GM23338 (cell line): ENCODE measurements around the gene FAM162A. TPM values are rescaled to one million over a fixed set of nuclear protein-coding genes. Genes with fewer than 3 reads are reported as not detected.

Experiments used
- ATAC-seq: fragments of 200-7000 bp; cut with Tn5 transposase; 3 replicates; pipeline ENCODE4 v1.9.1; 2020
- DNase-seq: peaks from one replicate; pipeline ENCODE4 v3.0.0-alpha.2; 2015; ENCODE audit warnings: low spot score
- H2AFZ ChIP-seq: fragments of 200-600 bp; sonication (generic); 2 replicates; pipeline ENCODE4 v1.8.0; 2016; ENCODE audit warnings: antibody characterized with exemption, mild to moderate bottlenecking, moderate library complexity
- H3F3A ChIP-seq: fragments of 200-600 bp; sonication (generic); replicated peaks from 2 replicates; pipeline ENCODE4 v1.8.0; 2017; ENCODE audit warnings: antibody characterized with exemption, mixed run types, low read depth
- H3K27ac ChIP-seq: fragments of 200-600 bp; sonication (generic); 2 replicates; pipeline ENCODE4 v1.6.1; 2016; ENCODE audit warnings: low read depth
- H3K27me3 ChIP-seq: fragments of 200-600 bp; sonication (generic); 2 replicates; pipeline ENCODE4 v1.8.0; 2016; ENCODE audit warnings: mild to moderate bottlenecking, mixed run types, moderate library complexity; ENCODE audit not compliant: insufficient read depth
- H3K36me3 ChIP-seq: fragments of 200-600 bp; sonication (generic); 2 replicates; pipeline ENCODE4 v1.8.0; 2016; ENCODE audit warnings: mild to moderate bottlenecking; ENCODE audit not compliant: insufficient read depth
- H3K4me1 ChIP-seq: fragments of 200-600 bp; sonication (generic); 2 replicates; pipeline ENCODE4 v1.8.0; 2016; ENCODE audit warnings: mild to moderate bottlenecking, moderate library complexity; ENCODE audit not compliant: insufficient read depth
- H3K4me2 ChIP-seq: fragments of 200-600 bp; sonication (generic); 2 replicates; pipeline ENCODE4 v1.7.1; 2017; ENCODE audit warnings: mixed run types
- H3K4me3 ChIP-seq: fragments of 200-600 bp; sonication (generic); 2 replicates; pipeline ENCODE4 v1.6.1; 2016; ENCODE audit warnings: mixed run types
- H3K79me2 ChIP-seq: fragments of 200-600 bp; sonication (generic); replicated peaks from 2 replicates; pipeline ENCODE4 v1.8.0; 2017; ENCODE audit warnings: mild to moderate bottlenecking; ENCODE audit not compliant: insufficient read depth
- H3K9me2 ChIP-seq: fragments of 200-600 bp; sonication (generic); 2 replicates; pipeline ENCODE4 v1.8.0; 2017; ENCODE audit not compliant: insufficient read depth
- H4K20me1 ChIP-seq: fragments of 200-600 bp; sonication (generic); replicated peaks from 2 replicates; pipeline ENCODE4 v1.8.0; 2017; ENCODE audit warnings: mild to moderate bottlenecking; ENCODE audit not compliant: insufficient read depth
- H3K27ac Mint-ChIP-seq: 2 replicates; pipeline ENCODE4 v1.8.0; 2020; ENCODE audit warnings: inconsistent platforms, mild to moderate bottlenecking, moderate library complexity, mixed read lengths
- H3K27me3 Mint-ChIP-seq: 3 replicates; pipeline ENCODE4 v1.8.0; 2022; ENCODE audit warnings: low read depth, mild to moderate bottlenecking, moderate library complexity, mixed read lengths, inconsistent platforms; ENCODE audit not compliant: insufficient read depth, poor library complexity
- H3K36me3 Mint-ChIP-seq: 3 replicates; pipeline ENCODE4 v1.8.0; 2021; ENCODE audit warnings: low read depth, mild to moderate bottlenecking, inconsistent platforms, moderate library complexity, mixed read lengths
- H3K4me1 Mint-ChIP-seq: 3 replicates; pipeline ENCODE4 v1.8.0; 2020; ENCODE audit warnings: mild to moderate bottlenecking, inconsistent platforms, mixed read lengths
- H3K4me3 Mint-ChIP-seq: 3 replicates; pipeline ENCODE4 v1.8.0; 2021; ENCODE audit warnings: moderate library complexity, mild to moderate bottlenecking, inconsistent platforms, mixed read lengths
- H3K9me3 Mint-ChIP-seq: 3 replicates; pipeline ENCODE4 v1.8.0; 2020; ENCODE audit warnings: moderate library complexity, mild to moderate bottlenecking, inconsistent platforms, mixed read lengths
- EZH2 ChIP-seq: fragments of 200-600 bp; sonication (generic); IDR thresholded peaks from one replicate; pipeline ENCODE4 v1.8.0; 2017; ENCODE audit warnings: antibody characterized with exemption, mild to moderate bottlenecking, low read depth; ENCODE audit not compliant: unreplicated experiment
- EZH2phosphoT487 ChIP-seq: fragments of 200-600 bp; sonication (generic); IDR thresholded peaks from one replicate; pipeline ENCODE4 v1.8.1; 2018; ENCODE audit warnings: antibody characterized with exemption; ENCODE audit not compliant: unreplicated experiment
- POLR2AphosphoS5 ChIP-seq: IDR thresholded peaks from 2 replicates; pipeline ENCODE4 v1.6.1; 2016; ENCODE audit warnings: antibody characterized with exemption, low read depth
- ZNF331 ChIP-seq: fragments of 250-450 bp; sonication (Bioruptor Pico); IDR thresholded peaks from 2 replicates; pipeline ENCODE4 v1.5.0; 2020; ENCODE audit warnings: low read depth, mild to moderate bottlenecking, moderate library complexity
- polyA plus RNA-seq: library from polyadenylated mRNA; unstranded; fragments of >200 nt; fragmentation: Nextera tagmentation; extraction: Ambion mirVana; gene quantifications from 2 replicates; pipeline ENCODE4 v1.2.1, GENCODE V29; 2016
- total RNA-seq: library from RNA; depleted of rRNA; stranded (reverse); fragments of >200 nt; shearing (Covaris generic); gene quantifications from 2 replicates; pipeline ENCODE4 v1.2.3, GENCODE V29; 2014
- TF ChIP-seq, protein P1 (sequence below): fragments of 250-450 bp; sonication (Bioruptor Pico); IDR thresholded peaks from 2 replicates; pipeline ENCODE4 v1.5.0; 2020; ENCODE audit warnings: mild to moderate bottlenecking, moderate library complexity
- TF ChIP-seq, protein P2 (sequence below), 2 experiments: fragments of 200-600 bp in 1 of 2; sonication (generic) in 1 of 2; conservative IDR thresholded peaks; 2 replicates each; pipeline versions ENCODE4 v1.5.1 to v1.6.1; 2016 to 2017; ENCODE audit warnings: antibody characterized with exemption in 2 of 2, low read depth in 2 of 2, mild to moderate bottlenecking in 2 of 2, moderate library complexity in 1 of 2

The FAM162A gene
- total and polyA plus RNA-seq, 2 experiments from 2014 or later = 35.9 to 234 TPM

DNA sequence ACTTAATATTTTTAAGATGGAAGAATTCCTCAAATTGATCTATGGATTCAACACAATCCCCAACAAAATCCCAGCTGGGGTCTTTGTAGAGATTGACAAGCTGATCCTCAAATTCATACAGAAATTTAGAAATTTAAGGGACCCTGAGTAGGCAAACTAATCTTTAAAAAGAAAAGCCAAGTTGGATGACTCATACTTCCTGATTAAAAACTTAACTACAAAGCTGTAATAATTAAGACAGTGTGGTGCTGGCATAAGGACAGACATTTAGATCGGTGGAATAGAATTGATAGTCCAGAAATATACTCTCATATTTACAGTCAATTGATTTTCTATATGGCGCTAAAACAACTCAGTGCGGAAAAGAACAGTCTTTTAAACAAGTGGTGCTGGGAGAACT is 11.6 kb downstream of the FAM162A start:
- Histone ChIP-seq H3K27ac (no peak overlapping the region), H3K9me2 (no peaks in the 10 kb centered on the region), H3K4me1 (peaks cover 5% of the 10 kb centered on the region; the same call in 1 of the 2 replicates), H4K20me1 (no peaks in the 10 kb centered on the region), H3K4me3 (no peak overlapping the region), H2AFZ (no peak overlapping the region), H3K36me3 (no peaks in the 10 kb centered on the region), H3K4me2 (no peak overlapping the region), H3K79me2 (peaks cover 4% of the 10 kb centered on the region; the same call in 1 of the 2 replicates), H3F3A (no peaks in the 10 kb centered on the region), H3K27me3 (no peaks in the 10 kb centered on the region)
- H3K36me3 Mint-ChIP-seq = no peaks in the 10 kb centered on the region
- no peak for DNase-seq
- H3K4me1 Mint-ChIP-seq = peaks cover 6% of the 10 kb centered on the region
- TF ChIP-seq EZH2phosphoT487 = no peak
- TF ChIP-seq EZH2 = no peak
- TF ChIP-seq, protein P1, sequence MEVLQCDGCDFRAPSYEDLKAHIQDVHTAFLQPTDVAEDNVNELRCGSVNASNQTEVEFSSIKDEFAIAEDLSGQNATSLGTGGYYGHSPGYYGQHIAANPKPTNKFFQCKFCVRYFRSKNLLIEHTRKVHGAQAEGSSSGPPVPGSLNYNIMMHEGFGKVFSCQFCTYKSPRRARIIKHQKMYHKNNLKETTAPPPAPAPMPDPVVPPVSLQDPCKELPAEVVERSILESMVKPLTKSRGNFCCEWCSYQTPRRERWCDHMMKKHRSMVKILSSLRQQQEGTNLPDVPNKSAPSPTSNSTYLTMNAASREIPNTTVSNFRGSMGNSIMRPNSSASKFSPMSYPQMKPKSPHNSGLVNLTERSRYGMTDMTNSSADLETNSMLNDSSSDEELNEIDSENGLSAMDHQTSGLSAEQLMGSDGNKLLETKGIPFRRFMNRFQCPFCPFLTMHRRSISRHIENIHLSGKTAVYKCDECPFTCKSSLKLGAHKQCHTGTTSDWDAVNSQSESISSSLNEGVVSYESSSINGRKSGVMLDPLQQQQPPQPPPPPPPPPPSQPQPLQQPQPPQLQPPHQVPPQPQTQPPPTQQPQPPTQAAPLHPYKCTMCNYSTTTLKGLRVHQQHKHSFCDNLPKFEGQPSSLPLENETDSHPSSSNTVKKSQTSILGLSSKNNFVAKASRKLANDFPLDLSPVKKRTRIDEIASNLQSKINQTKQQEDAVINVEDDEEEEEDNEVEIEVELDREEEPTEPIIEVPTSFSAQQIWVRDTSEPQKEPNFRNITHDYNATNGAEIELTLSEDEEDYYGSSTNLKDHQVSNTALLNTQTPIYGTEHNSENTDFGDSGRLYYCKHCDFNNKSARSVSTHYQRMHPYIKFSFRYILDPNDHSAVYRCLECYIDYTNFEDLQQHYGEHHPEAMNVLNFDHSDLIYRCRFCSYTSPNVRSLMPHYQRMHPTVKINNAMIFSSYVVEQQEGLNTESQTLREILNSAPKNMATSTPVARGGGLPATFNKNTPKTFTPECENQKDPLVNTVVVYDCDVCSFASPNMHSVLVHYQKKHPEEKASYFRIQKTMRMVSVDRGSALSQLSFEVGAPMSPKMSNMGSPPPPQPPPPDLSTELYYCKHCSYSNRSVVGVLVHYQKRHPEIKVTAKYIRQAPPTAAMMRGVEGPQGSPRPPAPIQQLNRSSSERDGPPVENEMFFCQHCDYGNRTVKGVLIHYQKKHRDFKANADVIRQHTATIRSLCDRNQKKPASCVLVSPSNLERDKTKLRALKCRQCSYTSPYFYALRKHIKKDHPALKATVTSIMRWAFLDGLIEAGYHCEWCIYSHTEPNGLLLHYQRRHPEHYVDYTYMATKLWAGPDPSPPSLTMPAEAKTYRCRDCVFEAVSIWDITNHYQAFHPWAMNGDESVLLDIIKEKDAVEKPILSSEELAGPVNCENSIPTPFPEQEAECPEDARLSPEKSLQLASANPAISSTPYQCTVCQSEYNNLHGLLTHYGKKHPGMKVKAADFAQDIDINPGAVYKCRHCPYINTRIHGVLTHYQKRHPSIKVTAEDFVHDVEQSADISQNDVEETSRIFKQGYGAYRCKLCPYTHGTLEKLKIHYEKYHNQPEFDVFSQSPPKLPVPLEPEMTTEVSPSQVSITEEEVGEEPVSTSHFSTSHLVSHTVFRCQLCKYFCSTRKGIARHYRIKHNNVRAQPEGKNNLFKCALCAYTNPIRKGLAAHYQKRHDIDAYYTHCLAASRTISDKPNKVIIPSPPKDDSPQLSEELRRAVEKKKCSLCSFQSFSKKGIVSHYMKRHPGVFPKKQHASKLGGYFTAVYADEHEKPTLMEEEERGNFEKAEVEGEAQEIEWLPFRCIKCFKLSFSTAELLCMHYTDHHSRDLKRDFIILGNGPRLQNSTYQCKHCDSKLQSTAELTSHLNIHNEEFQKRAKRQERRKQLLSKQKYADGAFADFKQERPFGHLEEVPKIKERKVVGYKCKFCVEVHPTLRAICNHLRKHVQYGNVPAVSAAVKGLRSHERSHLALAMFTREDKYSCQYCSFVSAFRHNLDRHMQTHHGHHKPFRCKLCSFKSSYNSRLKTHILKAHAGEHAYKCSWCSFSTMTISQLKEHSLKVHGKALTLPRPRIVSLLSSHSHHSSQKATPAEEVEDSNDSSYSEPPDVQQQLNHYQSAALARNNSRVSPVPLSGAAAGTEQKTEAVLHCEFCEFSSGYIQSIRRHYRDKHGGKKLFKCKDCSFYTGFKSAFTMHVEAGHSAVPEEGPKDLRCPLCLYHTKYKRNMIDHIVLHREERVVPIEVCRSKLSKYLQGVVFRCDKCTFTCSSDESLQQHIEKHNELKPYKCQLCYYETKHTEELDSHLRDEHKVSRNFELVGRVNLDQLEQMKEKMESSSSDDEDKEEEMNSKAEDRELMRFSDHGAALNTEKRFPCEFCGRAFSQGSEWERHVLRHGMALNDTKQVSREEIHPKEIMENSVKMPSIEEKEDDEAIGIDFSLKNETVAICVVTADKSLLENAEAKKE = no peak
- TF ChIP-seq ZNF331 = no peak
- TF ChIP-seq POLR2AphosphoS5 = no peak
- TF ChIP-seq, protein P2, sequence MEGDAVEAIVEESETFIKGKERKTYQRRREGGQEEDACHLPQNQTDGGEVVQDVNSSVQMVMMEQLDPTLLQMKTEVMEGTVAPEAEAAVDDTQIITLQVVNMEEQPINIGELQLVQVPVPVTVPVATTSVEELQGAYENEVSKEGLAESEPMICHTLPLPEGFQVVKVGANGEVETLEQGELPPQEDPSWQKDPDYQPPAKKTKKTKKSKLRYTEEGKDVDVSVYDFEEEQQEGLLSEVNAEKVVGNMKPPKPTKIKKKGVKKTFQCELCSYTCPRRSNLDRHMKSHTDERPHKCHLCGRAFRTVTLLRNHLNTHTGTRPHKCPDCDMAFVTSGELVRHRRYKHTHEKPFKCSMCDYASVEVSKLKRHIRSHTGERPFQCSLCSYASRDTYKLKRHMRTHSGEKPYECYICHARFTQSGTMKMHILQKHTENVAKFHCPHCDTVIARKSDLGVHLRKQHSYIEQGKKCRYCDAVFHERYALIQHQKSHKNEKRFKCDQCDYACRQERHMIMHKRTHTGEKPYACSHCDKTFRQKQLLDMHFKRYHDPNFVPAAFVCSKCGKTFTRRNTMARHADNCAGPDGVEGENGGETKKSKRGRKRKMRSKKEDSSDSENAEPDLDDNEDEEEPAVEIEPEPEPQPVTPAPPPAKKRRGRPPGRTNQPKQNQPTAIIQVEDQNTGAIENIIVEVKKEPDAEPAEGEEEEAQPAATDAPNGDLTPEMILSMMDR (conservative IDR thresholded peaks at IDR 0.05; ENCODE audit: low read depth in 2 of 2) = no peak
- no peak for ATAC-seq
- no peak overlapping the region for H3K4me3 Mint-ChIP-seq
- H3K9me3 Mint-ChIP-seq = no peaks in the 10 kb centered on the region; the same call in 1 of the 3 replicates
- H3K27ac Mint-ChIP-seq = no peak overlapping the region
- no peaks in the 10 kb centered on the region for H3K27me3 Mint-ChIP-seq
